ENCODE data around the gene NECTIN1. TPM values are rescaled to one million over a fixed set of nuclear protein-coding genes. Genes with fewer than 3 reads are reported as not detected.
"Not testable (repeated sequence)": the region's sequence is repeated elsewhere in the genome, so short reads cannot be mapped to it uniquely, and the experiment has no call there.

NECTIN1 gene
- total RNA-seq, 1 donor from 2014 or later = 232 TPM

GRCh38 chr11:119618208-119618909, 110.6 kb downstream of the NECTIN1 start:
- no peak for DNase-seq (ENCODE audit: low spot score)

DNA sequence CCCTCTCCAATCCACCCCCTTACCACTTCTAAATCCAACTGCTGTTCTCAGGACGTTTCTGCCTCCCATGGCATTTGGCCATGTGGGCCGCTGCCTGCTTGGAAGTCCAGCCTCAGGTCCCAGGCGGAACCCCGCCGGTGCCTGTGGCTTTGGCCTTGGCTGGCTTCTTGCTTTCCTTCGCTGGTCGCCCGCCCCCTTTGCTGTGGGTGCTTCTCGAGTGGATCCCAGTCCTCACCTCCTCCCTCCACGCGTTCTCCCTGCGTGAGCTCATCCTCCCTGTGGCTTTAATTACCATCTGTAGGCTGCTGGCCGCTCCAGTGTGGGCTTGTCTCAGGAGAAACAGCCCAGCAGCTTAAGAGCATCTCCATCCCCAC, 111.7 kb downstream of the NECTIN1 start:
- DNase-seq (ENCODE audit: low spot score) = no peak

DNA sequence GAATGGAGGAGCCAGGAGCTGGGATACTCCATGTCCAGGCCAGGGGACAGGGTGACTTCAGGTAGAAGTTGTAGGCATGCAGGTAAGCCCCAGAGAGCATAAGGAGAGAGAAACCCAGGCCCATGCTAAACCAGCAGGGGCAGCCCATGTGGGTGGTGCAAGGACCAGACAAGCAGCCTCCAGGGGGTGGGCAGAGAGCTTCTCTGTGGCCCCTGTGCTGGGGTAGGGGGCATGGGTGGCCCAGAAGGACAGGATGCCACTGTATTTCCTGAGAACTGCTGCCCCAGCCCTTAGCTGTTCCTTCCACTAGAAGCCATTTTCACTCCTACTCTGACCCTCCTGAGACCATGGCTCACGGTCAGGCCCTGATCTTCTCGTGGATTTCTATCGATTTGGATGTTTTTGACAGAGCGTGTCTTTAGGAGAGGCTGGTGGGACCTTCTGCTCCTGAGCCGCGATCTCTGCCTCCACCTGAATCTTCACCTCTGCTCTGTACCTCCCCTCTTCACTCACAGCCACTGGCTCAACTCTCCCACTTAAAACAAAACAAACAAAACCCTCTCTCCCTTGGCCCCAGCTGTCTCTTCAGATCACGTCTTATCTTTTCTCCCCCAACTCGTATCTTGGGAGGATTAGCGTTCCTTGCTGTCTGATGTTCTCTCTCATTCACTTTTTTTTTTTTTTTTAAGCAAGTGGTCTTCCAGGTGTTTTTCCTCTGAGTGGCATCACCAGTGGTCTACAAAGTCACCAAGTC, 112.2 kb downstream of the NECTIN1 start:
- DNase-seq (ENCODE audit: low spot score) = no peak

DNA sequence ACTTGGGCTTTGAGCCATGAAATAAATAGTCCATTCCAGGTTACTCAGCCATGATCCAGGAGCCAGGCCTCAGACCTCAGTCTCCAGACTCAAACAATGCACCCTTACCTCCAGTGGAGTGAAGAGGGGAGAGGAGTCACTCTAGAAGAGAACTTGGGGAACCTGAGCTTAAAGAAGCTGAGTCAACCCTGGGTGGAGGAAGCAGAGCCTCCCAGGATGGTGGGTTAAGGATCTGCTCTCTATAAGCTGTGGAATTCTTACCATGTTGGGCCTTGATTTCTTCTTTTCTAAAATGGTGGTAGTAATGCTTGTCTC, 113.2 kb downstream of the NECTIN1 start:
- DNase-seq (ENCODE audit: low spot score) = no peak

- no peak for DNase-seq (ENCODE audit: low spot score)
These were observed 113.8 kb downstream of the NECTIN1 start for GRCh38 chr11:119615003-119615881.

DNA sequence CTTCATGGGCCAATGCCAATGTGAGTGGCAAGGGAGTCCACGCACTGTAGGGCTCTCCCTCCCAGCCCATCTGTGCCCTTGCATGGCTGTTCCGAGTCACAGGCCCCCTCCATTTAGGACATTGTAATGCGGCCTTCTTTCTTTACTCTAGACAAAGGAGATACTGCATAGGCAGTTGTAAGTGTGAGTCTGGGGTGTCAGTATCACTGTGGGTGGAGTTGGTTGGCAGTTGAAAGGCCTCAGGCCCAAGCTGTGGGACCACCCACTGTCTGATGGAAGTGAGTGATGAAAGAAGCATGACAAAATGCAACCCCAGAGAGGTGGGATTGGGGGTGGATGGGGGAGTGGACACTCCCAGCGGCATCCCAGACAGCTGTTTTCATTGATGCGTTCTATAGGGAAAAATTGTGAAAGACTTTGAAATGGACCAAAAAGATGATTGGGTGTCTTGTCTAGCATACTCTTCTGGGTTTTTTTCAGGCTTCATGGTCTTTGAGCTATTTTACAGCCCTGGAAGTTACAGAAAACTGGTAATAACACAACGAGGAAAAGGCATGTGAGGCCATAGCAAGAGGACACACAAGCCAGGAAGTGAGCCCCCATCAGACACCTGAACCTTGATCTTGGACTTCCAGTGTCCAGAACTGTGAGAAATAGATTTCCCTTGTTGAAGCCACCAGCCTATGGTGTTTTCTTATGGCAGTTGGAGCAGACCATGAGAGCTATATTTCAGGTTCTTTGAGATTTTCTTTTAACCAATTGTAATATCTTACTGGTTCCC, 114.6 kb downstream of the NECTIN1 start:
- no peak for DNase-seq (ENCODE audit: low spot score)

GRCh38 chr11:119612814-119613213, 116.2 kb downstream of the NECTIN1 start:
- DNase-seq (ENCODE audit: low spot score) = no peak

DNA sequence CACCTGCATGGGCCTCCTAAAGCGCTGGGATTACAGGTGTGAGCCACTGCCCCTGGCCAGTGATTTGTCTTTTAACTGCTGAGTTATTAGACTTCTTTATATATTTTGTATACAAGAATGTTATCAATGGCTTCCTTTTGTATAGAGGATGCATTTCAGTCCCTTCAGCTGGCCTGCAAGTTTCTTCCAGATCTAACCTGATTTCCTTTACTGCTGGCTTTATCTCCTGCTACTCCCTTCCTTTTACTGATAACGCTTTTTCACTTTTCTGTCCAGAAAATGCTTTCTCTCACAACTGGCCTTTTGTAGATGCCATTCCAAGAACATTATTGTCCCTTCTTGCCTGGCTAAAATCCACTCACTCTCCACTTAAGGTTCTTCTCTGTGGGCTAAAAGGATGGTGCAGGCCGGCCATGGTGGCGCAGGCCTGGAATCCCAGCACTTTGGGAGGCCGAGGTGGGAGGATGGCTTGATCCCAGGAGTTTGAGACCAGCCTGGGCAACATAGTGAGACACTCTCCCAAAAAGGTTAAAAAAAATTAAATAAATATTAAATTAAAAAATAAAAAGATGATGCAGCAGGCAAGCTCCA, 118.1 kb downstream of the NECTIN1 start:
- no peak for DNase-seq (ENCODE audit: low spot score)

DNA sequence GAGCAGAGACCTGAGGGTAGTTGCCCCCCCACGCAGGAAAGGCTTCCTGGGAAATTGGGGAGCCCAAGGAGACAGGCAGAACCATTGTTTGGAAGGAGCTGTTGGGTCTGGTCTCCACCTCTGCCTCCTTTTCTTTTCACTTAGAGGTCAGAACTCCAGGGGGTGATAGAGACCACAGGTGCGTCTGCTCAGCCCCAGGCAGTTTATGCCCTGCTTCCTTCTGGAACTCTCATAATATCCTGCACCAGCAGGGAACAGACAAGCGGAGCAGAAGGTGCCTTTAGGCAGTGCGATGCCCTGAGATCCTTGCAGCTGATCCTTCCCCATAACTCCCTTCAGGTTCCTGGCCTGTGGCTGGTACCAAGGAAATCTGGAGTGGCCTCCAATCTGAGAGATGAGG, 120.2 kb downstream of the NECTIN1 start:
- DNase-seq (ENCODE audit: low spot score) = no peak

- no peak for DNase-seq (ENCODE audit: low spot score)
These were observed 120.8 kb downstream of the NECTIN1 start for GRCh38 chr11:119608201-119608600.

DNA sequence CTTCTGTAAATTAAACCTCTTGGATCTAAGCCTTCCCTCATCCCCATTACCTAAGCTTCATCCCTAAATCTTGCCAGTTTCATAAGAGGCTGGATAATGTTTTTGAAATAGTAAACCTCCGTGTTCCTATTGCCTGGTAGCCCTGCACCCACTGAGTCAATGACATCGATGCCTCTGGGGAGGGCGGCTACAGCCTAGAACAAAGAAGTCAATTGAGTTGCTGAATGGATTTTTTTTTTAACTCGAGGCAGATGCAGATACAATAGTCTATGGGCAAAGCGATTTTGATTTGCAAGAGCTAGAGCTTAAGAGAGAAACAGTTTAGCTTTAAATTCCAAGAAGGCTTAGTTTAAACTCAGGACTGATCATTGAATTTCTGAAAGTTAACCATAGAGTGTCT, 121.3 kb downstream of the NECTIN1 start:
- no peak for DNase-seq (ENCODE audit: low spot score)

DNA sequence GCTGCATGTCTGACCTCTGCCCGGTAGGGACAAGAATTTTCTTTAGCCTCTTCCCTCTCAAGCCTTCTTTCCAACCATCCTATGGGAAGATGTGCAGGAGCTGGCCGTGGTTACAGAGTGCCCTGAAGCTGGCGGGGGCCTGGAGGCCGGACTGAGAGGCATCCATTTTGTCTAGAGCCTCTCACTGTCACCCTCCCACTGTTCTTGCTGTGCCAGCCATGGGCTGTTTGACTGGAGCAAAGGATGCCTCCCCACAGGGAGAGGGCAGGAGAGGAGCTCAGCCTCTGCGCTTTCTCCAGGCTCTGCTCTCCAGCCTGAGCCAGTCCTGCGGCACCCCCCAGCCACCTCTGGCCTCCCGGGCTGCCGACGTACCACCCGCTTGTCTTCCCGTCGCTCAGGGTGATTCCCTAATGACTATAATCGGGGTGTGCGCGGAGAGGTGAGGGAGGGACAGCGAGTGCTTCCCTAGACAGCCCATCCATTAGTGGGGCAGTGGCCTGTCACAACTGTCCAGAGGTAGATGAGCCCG, 123.8 kb downstream of the NECTIN1 start:
- no peak for DNase-seq (ENCODE audit: low spot score)

DNA sequence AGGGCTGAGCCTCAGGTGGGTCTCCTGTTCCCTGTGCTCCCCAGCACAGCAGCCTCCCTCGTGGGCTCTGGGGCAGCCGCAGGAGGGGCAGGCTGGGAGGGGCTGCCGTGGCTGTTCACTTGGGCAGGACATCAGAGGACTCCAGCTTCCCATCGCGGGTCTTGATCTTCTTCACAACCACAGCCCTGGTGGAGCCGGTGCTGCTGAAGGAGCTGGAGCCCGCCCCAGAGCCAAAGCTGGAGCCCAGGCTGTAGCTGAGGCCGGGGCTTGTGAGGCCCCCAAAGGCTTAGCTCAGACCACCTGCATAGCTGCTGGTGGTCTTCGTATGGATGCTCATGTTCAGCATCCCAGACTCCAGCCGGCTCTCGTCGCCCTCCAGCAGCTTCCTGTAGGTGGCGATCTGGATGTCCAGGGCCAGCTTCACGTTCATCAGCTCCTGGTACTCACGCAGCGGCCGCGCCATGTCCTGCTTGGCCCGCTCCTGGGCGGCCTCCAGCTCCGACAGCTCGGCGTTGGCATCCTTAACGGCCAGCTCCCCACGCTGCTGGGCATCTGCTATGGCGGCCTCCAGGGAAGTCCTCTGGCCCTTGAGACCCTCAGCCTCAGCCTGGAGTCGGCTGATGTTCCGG, 126.1 kb downstream of the NECTIN1 start:
- no peak for DNase-seq (ENCODE audit: low spot score)

GRCh38 chr11:119599864-119600541, 129.0 kb downstream of the NECTIN1 start:
- DNase-seq (ENCODE audit: low spot score) = no peak

DNA sequence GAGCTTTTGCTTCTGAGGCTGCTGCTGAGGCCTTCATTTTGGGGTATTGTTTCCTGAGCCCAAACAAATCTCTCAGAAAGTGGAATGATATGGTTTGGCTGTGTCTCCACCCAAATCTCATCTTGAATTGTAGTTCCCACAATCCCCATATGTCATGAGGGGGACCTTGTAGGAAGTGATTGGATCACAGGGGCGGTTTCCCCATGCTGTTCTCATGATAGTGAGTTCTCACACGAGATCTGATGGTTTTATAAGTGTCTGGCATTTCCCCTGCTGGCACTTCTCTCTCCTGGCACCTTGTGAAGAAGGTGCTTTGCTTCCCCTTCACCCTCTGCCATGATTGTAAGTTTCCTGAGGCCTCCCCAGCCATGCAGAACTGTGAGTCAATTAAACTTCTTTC, 133.1 kb downstream of the NECTIN1 start:
- DNase-seq (ENCODE audit: low spot score) = not testable (repeated sequence)

DNA sequence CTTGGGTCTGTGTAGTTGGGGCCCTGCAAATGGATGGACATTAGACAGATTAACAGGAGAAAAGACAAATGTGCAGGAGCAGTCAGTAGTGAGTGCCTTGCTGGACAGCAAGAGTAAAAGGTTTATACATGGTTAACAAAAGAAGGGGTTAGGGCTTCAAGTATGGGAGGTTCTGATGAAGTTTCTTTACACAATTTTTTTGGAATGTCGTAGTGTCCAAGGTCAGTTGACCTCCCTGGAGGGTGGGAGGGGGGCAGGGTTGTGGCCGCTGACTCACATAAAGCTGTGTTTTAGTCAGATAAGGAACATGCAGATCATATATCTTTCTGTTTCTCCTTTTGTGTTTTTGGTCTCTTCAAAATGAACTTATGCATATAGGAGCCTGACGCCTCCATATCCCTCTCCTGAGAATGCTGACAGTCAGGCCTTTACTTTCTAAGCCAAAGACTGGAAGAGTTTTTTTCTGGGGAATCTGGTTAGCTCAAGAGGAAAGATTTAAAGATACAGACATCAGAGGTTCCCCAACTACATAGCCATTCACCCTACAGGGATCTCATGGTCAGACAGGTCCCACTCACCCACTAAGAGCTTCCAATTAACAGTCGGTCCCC, 134.3 kb downstream of the NECTIN1 start:
- no peak for DNase-seq (ENCODE audit: low spot score)

- DNase-seq (ENCODE audit: low spot score) = no peak
These were observed 135.7 kb downstream of the NECTIN1 start for GRCh38 chr11:119593346-119593745.

- DNase-seq (ENCODE audit: low spot score) = peak; percentile 59
These were observed 136.4 kb downstream of the NECTIN1 start for GRCh38 chr11:119592642-119593041.

GRCh38 chr11:119591836-119592310, 137.1 kb downstream of the NECTIN1 start:
- no peak for DNase-seq (ENCODE audit: low spot score)
